Suprapubic skin (tissue), 4 donors: ENCODE measurements around the gene SGF29.

Experiments
- CTCF ChIP-seq, 2 donors: fragments of 200-600 bp in 1 of 2; fragments of 450-650 bp in 1 of 2; sonication (generic) in 1 of 2; IDR thresholded peaks; one replicate each; pipeline ENCODE4 v1.5.1; 2016 to 2019; ENCODE audit warnings: antibody characterized with exemption in 2 of 2, mild to moderate bottlenecking in 1 of 2, moderate library complexity in 1 of 2
- EP300 ChIP-seq: sonication (generic); formaldehyde crosslinking; IDR thresholded peaks from one replicate; pipeline ENCODE4 v1.6.1; 2017; ENCODE audit warnings: antibody characterized with exemption
- POLR2A ChIP-seq, 2 donors: fragments of 450-650 bp; IDR thresholded peaks; one replicate each; pipeline ENCODE4 v1.6.1; 2017; ENCODE audit warnings: antibody characterized with exemption in 2 of 2, mild to moderate bottlenecking in 2 of 2, moderate library complexity in 2 of 2
- POLR2AphosphoS5 ChIP-seq, 3 donors: sonication (generic); formaldehyde crosslinking; IDR thresholded peaks; one replicate each; pipeline ENCODE4 v1.6.1; 2017; ENCODE audit warnings: antibody characterized with exemption in 3 of 3

- no peak for TF ChIP-seq POLR2AphosphoS5 (IDR thresholded peaks at IDR 0.05)
- TF ChIP-seq CTCF (IDR thresholded peaks at IDR 0.05) = no peak
- TF ChIP-seq POLR2A (IDR thresholded peaks at IDR 0.05) = no peak
- no peak for TF ChIP-seq EP300
Measured at GRCh38 chr16:28526201-28527099, 27.3 kb upstream of the SGF29 start.
